Small intestine (tissue), 7 donors: Measurements from ENCODE around the gene CAMKMT. TPM values are rescaled to one million over a fixed set of nuclear protein-coding genes. Genes with fewer than 3 reads are reported as not detected.

Experiments
- DNase-seq, 2 donors: peaks; one replicate each; pipeline versions ENCODE4 v3.0.0 to v3.0.0-alpha.2; 2013
- FAIRE-seq: peaks from 2 replicates; lab custom pipeline; 2012; peaks lifted over from hg19 to GRCh38; lab: Jason Lieb, UNC
- H3K27ac ChIP-seq, 3 donors: one replicate each; pipeline ENCODE4 v1.5.1; 2013; ENCODE audit warnings: low read length in 2 of 3, mild to moderate bottlenecking in 2 of 3, control low read depth in 1 of 3, inconsistent platforms in 1 of 3, low read depth in 1 of 3, moderate library complexity in 1 of 3
- H3K27me3 ChIP-seq, 3 donors: one replicate each; pipeline ENCODE4 v1.6.1; 2013; ENCODE audit warnings: low read length in 3 of 3, inconsistent platforms in 1 of 3; ENCODE audit not compliant: control insufficient read depth in 3 of 3, insufficient read depth in 3 of 3
- H3K36me3 ChIP-seq, 3 donors: one replicate each; pipeline ENCODE4 v1.6.1; 2013; ENCODE audit warnings: low read length in 3 of 3, inconsistent platforms in 1 of 3, low read depth in 1 of 3, mild to moderate bottlenecking in 1 of 3, moderate library complexity in 1 of 3; ENCODE audit not compliant: control insufficient read depth in 3 of 3, insufficient read depth in 2 of 3
- H3K4me1 ChIP-seq, 3 donors: one replicate each; pipeline ENCODE4 v1.6.1; 2013; ENCODE audit warnings: low read length in 2 of 3, inconsistent platforms in 1 of 3, low read depth in 1 of 3, mild to moderate bottlenecking in 1 of 3, moderate library complexity in 1 of 3; ENCODE audit not compliant: control insufficient read depth in 3 of 3, insufficient read depth in 2 of 3
- H3K4me3 ChIP-seq, 3 donors: one replicate each; pipeline ENCODE4 v1.5.1; 2013; ENCODE audit warnings: low read length in 3 of 3, control low read depth in 1 of 3, inconsistent platforms in 1 of 3, low read depth in 1 of 3, mild to moderate bottlenecking in 1 of 3, moderate library complexity in 1 of 3
- H3K9me3 ChIP-seq, 2 donors: one replicate each; pipeline ENCODE4 v1.6.1; 2013; ENCODE audit warnings: low read depth in 1 of 2, low read length in 1 of 2; ENCODE audit not compliant: control insufficient read depth in 2 of 2, insufficient read depth in 1 of 2
- WGBS, 3 donors: extraction: QIAGEN DNeasy Blood & Tissue Kit; methylation state at CpG; one replicate each; pipeline ENCODE4 v1.1.7; 2013; 5-methylcytosine and 5-hydroxymethylcytosine counted together
- polyA plus RNA-seq, 4 donors: library from polyadenylated mRNA; stranded (reverse) in 3 of 4; unstranded in 1 of 4; fragments of 200-250 nt in 3 of 4; fragments of 120-200 nt in 1 of 4; gene quantifications; one replicate each; pipeline versions ENCODE4 v1.2.1 to v1.2.3, GENCODE V29; 2013
- donor health status: healthy with polysubstance abuse.
- donor health status: control.
- donor health status: control.
- donor health status: Bipolar disorder and iron deficiency.
- donor health status: healthy.

The CAMKMT gene
- polyA plus RNA-seq, 4 donors = 3.5 to 9.6 (median 6.9) TPM

- Histone ChIP-seq H3K27me3 (no peaks in the 10 kb centered on the region), H3K9me3 (no peaks in the 10 kb centered on the region), H3K4me3 (no peak overlapping the region), H3K27ac (no peak overlapping the region), H3K36me3 (peaks cover 9 to 30% (median 18%) of the 10 kb centered on the region in 3 donors), H3K4me1 (no peaks in the 10 kb centered on the region)
- no peak for DNase-seq
- WGBS, 3 donors = 89% methylated on average over 13 of the region's 13 CpGs
- no peak for FAIRE-seq
Measured at GRCh38 chr2:44326548-44327264, 35.0 kb upstream of the CAMKMT start.

GRCh38 chr2:44328750-44329149 lies 33.0 kb upstream of the CAMKMT start:
- H3K4me3 ChIP-seq = no peak overlapping the region
- no peaks in the 10 kb centered on the region for H3K9me3 ChIP-seq
- FAIRE-seq = no peak
- no peak overlapping the region for H3K27ac ChIP-seq
- H3K4me1 ChIP-seq = no peaks in the 10 kb centered on the region
- no peak for DNase-seq
- H3K27me3 ChIP-seq = no peaks in the 10 kb centered on the region
- 86 to 92% (median 92%) methylated on average over 2 of the region's 2 CpGs for WGBS, 3 donors
- peaks cover 6 to 28% (median 9%) of the 10 kb centered on the region in 3 donors for H3K36me3 ChIP-seq

DNA sequence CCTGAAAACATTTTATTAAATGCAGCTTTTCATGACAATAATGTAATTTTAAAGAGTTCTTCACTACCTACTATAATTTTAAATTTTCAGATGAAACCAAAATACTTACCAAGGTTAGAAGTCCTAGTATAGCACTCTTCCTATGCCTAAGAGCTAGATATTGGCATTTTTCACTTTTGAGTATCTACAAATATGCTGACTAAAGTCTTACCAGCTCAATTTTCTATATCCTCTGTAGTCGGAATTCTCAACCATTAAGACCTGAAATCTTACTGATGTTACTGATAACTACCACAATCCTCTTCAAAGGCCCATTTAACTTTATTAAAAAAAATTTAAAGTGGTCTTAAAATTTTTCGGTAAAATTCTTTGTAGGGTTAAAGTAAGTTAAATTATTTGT lies 32.4 kb upstream of the CAMKMT start:
- no peak for FAIRE-seq
- Histone ChIP-seq H3K27ac (no peak overlapping the region), H3K27me3 (no peaks in the 10 kb centered on the region), H3K4me3 (no peak overlapping the region), H3K4me1 (no peaks in the 10 kb centered on the region), H3K9me3 (no peaks in the 10 kb centered on the region), H3K36me3 (peaks cover 6 to 27% (median 9%) of the 10 kb centered on the region in 3 donors)
- no peak for DNase-seq
- 92 to 93% (median 93%) methylated on average over 2 of the region's 2 CpGs for WGBS, 3 donors

- FAIRE-seq = no peak
- WGBS, 3 donors = 92 to 100% (median 99%) methylated on average over 1 of the region's 1 CpG
Measured at GRCh38 chr2:44330801-44331200, 30.9 kb upstream of the CAMKMT start.

GRCh38 chr2:44333994-44334393 lies 27.8 kb upstream of the CAMKMT start:
- Histone ChIP-seq H3K9me3 (no peaks in the 10 kb centered on the region), H3K27ac (peak overlapping the region in 1 of 3 donors; percentile 34), H3K4me3 (no peak overlapping the region), H3K4me1 (no peaks in the 10 kb centered on the region), H3K36me3 (peaks cover 4 to 7% (median 5%) of the 10 kb centered on the region in 3 donors), H3K27me3 (no peaks in the 10 kb centered on the region)
- FAIRE-seq = no peak
- DNase-seq = peak in 1 of 2 donors; percentile 10
- WGBS, 3 donors = 78 to 93% (median 92%) methylated on average over 1 of the region's 1 CpG

More at GRCh38 chr2:44330801-44331200, 30.9 kb upstream of the CAMKMT start:
- no peaks in the 10 kb centered on the region for H3K9me3 ChIP-seq
- no peaks in the 10 kb centered on the region for H3K4me1 ChIP-seq
- no peak overlapping the region for H3K27ac ChIP-seq
- H3K36me3 ChIP-seq = peaks cover 6 to 23% (median 9%) of the 10 kb centered on the region in 3 donors
- no peaks in the 10 kb centered on the region for H3K27me3 ChIP-seq
- no peak for DNase-seq
- no peak overlapping the region for H3K4me3 ChIP-seq

DNA sequence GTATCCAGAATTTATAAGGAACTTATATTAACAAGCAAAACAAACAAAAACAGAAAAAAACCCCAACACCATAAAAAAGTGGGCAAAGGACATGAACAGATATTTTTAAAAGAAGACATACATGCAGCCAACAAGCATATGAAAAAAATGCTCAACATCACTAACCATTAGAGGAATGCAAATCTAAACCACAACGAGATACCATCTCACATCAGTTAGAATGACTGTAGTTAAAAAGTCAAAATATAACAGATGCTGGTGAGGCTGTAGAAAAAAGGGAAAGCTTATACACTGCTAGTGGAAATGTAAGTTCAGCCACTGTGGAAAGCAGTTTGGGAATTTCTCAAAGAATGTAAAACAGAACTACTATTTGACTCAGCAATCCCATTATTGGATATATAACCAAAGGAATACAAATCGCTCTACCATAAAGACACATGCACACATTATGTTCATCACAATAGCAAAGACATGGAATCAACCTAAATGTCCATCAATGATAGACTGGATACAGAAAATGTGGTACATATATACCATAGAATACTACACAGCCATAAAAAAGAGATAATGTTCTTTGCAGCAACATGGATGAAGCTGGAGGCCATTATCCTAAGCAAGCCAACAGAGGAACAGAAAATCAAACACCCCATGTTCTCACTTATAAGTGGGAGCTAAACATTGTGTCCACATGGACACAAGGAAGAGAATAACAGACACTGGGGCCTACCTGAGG lies 25.8 kb upstream of the CAMKMT start:
- Histone ChIP-seq H3K27me3 (no peaks in the 10 kb centered on the region), H3K4me3 (no peak overlapping the region), H3K27ac (no peak overlapping the region), H3K36me3 (peaks cover 4% of the 10 kb centered on the region in 3 donors), H3K9me3 (no peaks in the 10 kb centered on the region), H3K4me1 (no peaks in the 10 kb centered on the region)
- 90 to 93% (median 92%) methylated on average over 2 of the region's 2 CpGs for WGBS, 3 donors
- DNase-seq (no peak), FAIRE-seq (no peak)

DNA sequence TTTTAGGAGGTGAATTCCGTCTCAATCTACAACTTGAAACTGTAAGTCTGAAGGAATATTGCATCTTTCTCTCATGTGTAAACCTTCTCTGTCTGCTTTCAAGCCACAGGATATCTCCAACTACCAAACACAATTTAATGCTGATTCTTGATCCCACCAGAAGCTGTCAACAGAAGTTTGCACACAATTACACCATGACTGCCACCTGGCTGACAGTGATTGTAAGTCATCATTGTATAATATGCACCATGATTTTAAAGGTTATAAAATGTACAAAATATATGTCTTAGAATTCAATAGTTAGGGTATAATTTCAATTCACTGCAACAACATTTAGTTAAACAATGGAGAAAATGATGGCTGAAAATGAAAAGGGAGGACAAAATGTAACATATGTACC lies 18.9 kb upstream of the CAMKMT start:
- Histone ChIP-seq H3K27me3 (no peaks in the 10 kb centered on the region), H3K27ac (no peak overlapping the region), H3K9me3 (no peaks in the 10 kb centered on the region), H3K36me3 (peaks cover 0 to 6% (median 3%) of the 10 kb centered on the region in 3 donors), H3K4me3 (no peak overlapping the region), H3K4me1 (no peaks in the 10 kb centered on the region)
- DNase-seq (peak; percentile 15 to 24), FAIRE-seq (no peak)
- WGBS, 3 donors = 81 to 97% (median 96%) methylated on average over 1 of the region's 1 CpG

DNA sequence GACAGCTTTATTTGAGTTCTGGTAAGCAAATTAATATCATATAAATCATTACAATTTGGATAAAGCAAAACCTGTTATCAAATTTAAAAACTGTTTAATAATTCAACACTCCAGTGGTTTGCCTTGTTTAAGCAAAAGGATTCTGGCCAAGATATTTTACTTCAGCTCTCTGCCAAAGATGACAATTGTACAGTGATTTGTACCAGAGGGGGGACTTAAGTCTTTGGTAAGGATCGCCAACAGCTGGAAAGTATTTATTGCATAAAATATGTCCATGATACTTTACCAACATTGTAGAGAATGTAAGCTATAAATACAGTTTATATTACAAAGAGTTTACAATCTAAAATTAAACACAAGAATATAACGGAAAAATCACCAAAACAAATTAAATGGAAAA lies 14.2 kb upstream of the CAMKMT start:
- H3K9me3 ChIP-seq = no peaks in the 10 kb centered on the region
- H3K27ac ChIP-seq = no peak overlapping the region
- no peak for FAIRE-seq
- no peak overlapping the region for H3K4me3 ChIP-seq
- 64 to 91% (median 71%) methylated on average over 2 of the region's 2 CpGs for WGBS, 3 donors
- no peaks in the 10 kb centered on the region for H3K27me3 ChIP-seq
- peaks cover 0 to 9% (median 0%) of the 10 kb centered on the region in 3 donors for H3K36me3 ChIP-seq
- no peak for DNase-seq
- peaks cover 0 to 6% (median 0%) of the 10 kb centered on the region in 3 donors for H3K4me1 ChIP-seq
